PC-9 (cell line): Measurements from ENCODE around the gene C1orf141. TPM values are rescaled to one million over a fixed set of nuclear protein-coding genes. Genes with fewer than 3 reads are reported as not detected.

ENCODE experiments used
- BruUV-seq: library from RNA; stranded (reverse); fragments of 400-500 nt; replicated peaks from 2 replicates; lab custom pipeline; 2021; lab: Mats Ljungman, UMichigan
- CTCF ChIA-PET: fragments of 300-600 bp; sonication (Branson Sonifier 250); formaldehyde crosslinking; loops from one replicate; lab custom pipeline; 2022; ENCODE audit warnings: antibody characterized with exemption; lab: Charles Lee
- POLR2A ChIA-PET: fragments of 300-600 bp; sonication (Branson Sonifier 250); formaldehyde crosslinking; loops from one replicate; lab custom pipeline; 2022; ENCODE audit warnings: antibody characterized with exemption; ENCODE audit not compliant: unreplicated experiment; lab: Charles Lee
- DNase-seq, 2 experiments: peaks; one replicate each; pipeline versions ENCODE4 v3.0.0 to v3.0.0-alpha.2; 2015 to 2022; ENCODE audit warnings: mixed read lengths in 1 of 2
- H2AFZ ChIP-seq: fragments of 200-600 bp; sonication (generic); 2 replicates; pipeline ENCODE4 v1.8.1; 2017; ENCODE audit warnings: antibody characterized with exemption
- H3F3A ChIP-seq: fragments of 200-600 bp; sonication (generic); 2 replicates; pipeline ENCODE4 v1.8.1; 2017; ENCODE audit warnings: antibody characterized with exemption, mild to moderate bottlenecking, low read depth; ENCODE audit not compliant: insufficient read depth
- H3K27ac ChIP-seq: fragments of 200-600 bp; sonication (generic); 2 replicates; pipeline ENCODE4 v1.6.1; 2016; ENCODE audit warnings: mixed run types
- H3K27me3 ChIP-seq: fragments of 200-600 bp; sonication (generic); 2 replicates; pipeline ENCODE4 v1.6.1; 2016; ENCODE audit warnings: low read depth, mixed run types; ENCODE audit not compliant: insufficient read depth
- H3K36me3 ChIP-seq: fragments of 200-600 bp; sonication (generic); 2 replicates; pipeline ENCODE4 v1.6.1; 2016; ENCODE audit warnings: low read depth, mixed run types
- H3K4me1 ChIP-seq: fragments of 200-600 bp; sonication (generic); replicated peaks from 2 replicates; pipeline ENCODE4 v1.6.1; 2016; ENCODE audit warnings: mixed run types; ENCODE audit not compliant: insufficient read depth
- H3K4me2 ChIP-seq: fragments of 200-600 bp; sonication (generic); 2 replicates; pipeline ENCODE4 v1.6.1; 2017; ENCODE audit warnings: mixed run types
- H3K4me3 ChIP-seq: fragments of 200-600 bp; sonication (generic); 2 replicates; pipeline ENCODE4 v1.6.1; 2016; ENCODE audit warnings: mixed run types
- H3K79me2 ChIP-seq: fragments of 200-600 bp; sonication (generic); 2 replicates; pipeline ENCODE4 v1.6.1; 2017; ENCODE audit warnings: low read depth, mixed run types
- H3K9me2 ChIP-seq: fragments of 200-600 bp; sonication (generic); 2 replicates; pipeline ENCODE4 v1.8.1; 2017; ENCODE audit warnings: mild to moderate bottlenecking; ENCODE audit not compliant: insufficient read depth
- H3K9me3 ChIP-seq: fragments of 200-600 bp; sonication (generic); 2 replicates; pipeline ENCODE4 v1.8.1; 2016; ENCODE audit warnings: low read depth; ENCODE audit not compliant: insufficient read depth
- H4K20me1 ChIP-seq: fragments of 200-600 bp; sonication (generic); 2 replicates; pipeline ENCODE4 v1.8.1; 2017; ENCODE audit not compliant: insufficient read depth
- CTCF ChIP-seq: fragments of 200-600 bp; sonication (generic); conservative IDR thresholded peaks from 2 replicates; pipeline ENCODE4 v1.6.1; 2017; ENCODE audit warnings: mixed run types, antibody characterized with exemption, mild to moderate bottlenecking, moderate library complexity
- EZH2 ChIP-seq: fragments of 200-600 bp; sonication (generic); IDR thresholded peaks from 2 replicates; pipeline ENCODE4 v1.8.0; 2017; ENCODE audit warnings: antibody characterized with exemption, low read depth
- intact Hi-C: fragments of 100-400 bp; cut with micrococcal nuclease; formaldehyde crosslinking; loops from one replicate; pipeline ENCODE4 v1.10.0; 2022; ENCODE audit not compliant: unreplicated experiment
- total RNA-seq: library from RNA; stranded (reverse); gene quantifications from 2 replicates; pipeline ENCODE4 v1.2.3, GENCODE V29; 2021

The C1orf141 gene
- total RNA-seq, 1 experiment from 2014 or later: not detected

- H2AFZ ChIP-seq: no peak overlapping the region
- H3K9me3 ChIP-seq: 0 out of 2 replicates have a peak, but pooled peaks cover 10% of the 10 kb centered on the region
- no peaks in the 10 kb centered on the region for H3K4me1 ChIP-seq
- H3K36me3 ChIP-seq: no peaks in the 10 kb centered on the region
- TF ChIP-seq EZH2 (no peak), CTCF (no peak)
- H3K4me3 ChIP-seq: no peak overlapping the region
- ChIA-PET POLR2A (no interaction called here), CTCF (no interaction called here)
- intact Hi-C loops: no loop called here
- H3K79me2 ChIP-seq: no peaks in the 10 kb centered on the region
- H3K4me2 ChIP-seq: no peak overlapping the region
- no peaks in the 10 kb centered on the region for H4K20me1 ChIP-seq
- H3F3A ChIP-seq: no peaks in the 10 kb centered on the region
- no peaks in the 10 kb centered on the region for H3K9me2 ChIP-seq
- no TSS peak for BruUV-seq
- no peaks in the 10 kb centered on the region for H3K27me3 ChIP-seq
- no peak overlapping the region for H3K27ac ChIP-seq
- no peak for DNase-seq
Observed at GRCh38 chr1:67088440-67088839, 46.3 kb downstream of the C1orf141 start.

DNA sequence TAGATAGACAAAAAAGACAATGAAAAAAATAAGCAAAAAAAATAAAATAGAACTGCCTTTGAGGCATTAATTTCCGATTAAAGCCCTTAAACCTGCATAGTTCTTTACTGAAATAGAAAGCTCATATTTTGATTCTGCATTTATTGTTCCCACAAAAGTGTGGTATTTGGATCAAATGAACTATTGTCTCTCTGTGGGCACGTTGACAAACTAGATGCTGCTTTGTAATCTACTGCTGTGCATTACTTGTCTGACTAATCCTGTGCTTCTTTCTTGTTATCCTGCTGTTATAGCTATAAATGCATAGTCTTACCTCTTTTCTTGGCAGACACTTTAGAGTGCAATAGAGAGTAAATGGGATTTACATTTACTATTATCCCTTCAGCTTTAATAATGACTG is 49.4 kb downstream of the C1orf141 start:
- Histone ChIP-seq H3K9me2 (no peaks in the 10 kb centered on the region), H3K36me3 (no peaks in the 10 kb centered on the region), H3K27me3 (no peaks in the 10 kb centered on the region), H4K20me1 (no peaks in the 10 kb centered on the region), H2AFZ (no peak overlapping the region), H3K4me1 (no peaks in the 10 kb centered on the region), H3K4me2 (no peak overlapping the region), H3K27ac (no peak overlapping the region), H3K79me2 (no peaks in the 10 kb centered on the region), H3F3A (no peaks in the 10 kb centered on the region), H3K9me3 (0 out of 2 replicates have a peak, but pooled peaks cover 10% of the 10 kb centered on the region), H3K4me3 (no peak overlapping the region)
- ChIA-PET POLR2A (no interaction called here), CTCF (no interaction called here)
- no peak for DNase-seq
- BruUV-seq: no TSS peak
- intact Hi-C loops: no loop called here
- TF ChIP-seq CTCF (no peak), EZH2 (no peak)

DNA sequence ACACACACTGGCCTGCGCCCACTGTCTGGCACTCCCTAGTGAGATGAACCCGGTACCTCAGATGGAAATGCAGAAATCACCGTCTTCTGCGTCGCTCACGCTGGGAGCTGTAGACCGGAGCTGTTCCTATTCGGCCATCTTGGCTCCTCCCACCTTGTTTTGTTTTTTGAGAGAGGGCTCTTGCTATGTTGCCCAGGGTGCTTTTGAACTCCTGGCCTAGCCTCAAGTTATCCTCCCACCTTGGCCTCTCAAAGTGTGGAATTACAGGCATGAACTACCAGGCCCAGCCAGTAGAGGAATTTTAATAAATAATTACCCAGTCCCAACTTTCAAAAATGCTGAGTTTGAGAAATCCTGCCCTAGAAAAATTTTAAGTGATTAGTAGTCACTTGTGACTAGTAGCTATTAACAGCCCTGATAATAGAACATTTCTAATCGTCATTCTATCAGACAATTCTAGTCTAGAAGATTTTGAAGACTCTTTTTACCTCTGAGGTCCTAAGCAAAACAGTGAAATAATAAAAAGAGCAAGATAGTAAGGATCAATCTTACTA is 49.9 kb downstream of the C1orf141 start:
- Histone ChIP-seq H3K79me2 (no peaks in the 10 kb centered on the region), H3K36me3 (no peaks in the 10 kb centered on the region), H3K27ac (no peak overlapping the region), H3K4me1 (no peaks in the 10 kb centered on the region), H3K4me2 (no peak overlapping the region), H4K20me1 (no peaks in the 10 kb centered on the region), H3K4me3 (no peak overlapping the region), H3F3A (no peaks in the 10 kb centered on the region), H3K9me3 (0 out of 2 replicates have a peak, but pooled peaks cover 10% of the 10 kb centered on the region), H2AFZ (no peak overlapping the region), H3K9me2 (no peaks in the 10 kb centered on the region), H3K27me3 (no peaks in the 10 kb centered on the region)
- ChIA-PET POLR2A (no interaction called here), CTCF (no interaction called here)
- no TSS peak for BruUV-seq
- TF ChIP-seq EZH2 (no peak), CTCF (no peak)
- DNase-seq: no peak
- intact Hi-C loops: no loop called here
